ENCODE measurements around the gene CCL11.

CCL11 gene

GRCh38 chr17:34285286-34285792 lies at the start of gene CCL11:
Gene CCL11, plus strand, starts transcription at chr17:34285742. Its CDS starts 67 bp downstream, at chr17:34285809.
- DNase-seq, result no peak
- H3K4me1 ChIP-seq, result peaks cover 0 to 5% (median 0%) of the 10 kb centered on the region in 4 donors
- H3K9me3 ChIP-seq, result no peaks in the 10 kb centered on the region
- intact Hi-C loops (cut with DNase I; ENCODE audit: low total_unique reads), result no loop called here
- no peak within 1 kb of the TSS for H3K4me3 ChIP-seq
- H3K27ac ChIP-seq, result no peak within 1 kb of the TSS
- TF ChIP-seq CTCF (IDR thresholded peaks at IDR 0.05), result no peak
- no peaks in the 10 kb centered on the region for H3K27me3 ChIP-seq
- no peaks in the 10 kb centered on the region for H3K36me3 ChIP-seq

GRCh38 chr17:34236281-34236892 lies 49.2 kb upstream of the CCL11 start:
- DNase-seq, result no peak
- Histone ChIP-seq H3K9me3 (no peaks in the 10 kb centered on the region), H3K27me3 (no peaks in the 10 kb centered on the region), H3K4me1 (peaks cover 7 to 49% (median 27%) of the 10 kb centered on the region in 4 donors), H3K4me3 (no peak overlapping the region), H3K36me3 (no peaks in the 10 kb centered on the region), H3K27ac (peak overlapping the region in 1 of 2 donors; percentile 63)
- intact Hi-C loops (cut with DNase I; ENCODE audit: low total_unique reads), result loop anchor here (5.0 kb wide), 1 partner anchor 34 kb away; no protein-coding TSS in a partner anchor
- TF ChIP-seq CTCF (IDR thresholded peaks at IDR 0.05), result no peak

GRCh38 chr17:34237458-34237857 lies 48.1 kb upstream of the CCL11 start:
- no peak overlapping the region for H3K4me3 ChIP-seq
- H3K4me1 ChIP-seq, result peaks cover 7 to 49% (median 29%) of the 10 kb centered on the region in 4 donors
- intact Hi-C loops (cut with DNase I; ENCODE audit: low total_unique reads), result loop anchor here (5.0 kb wide), 1 partner anchor 35 kb away; no protein-coding TSS in a partner anchor
- no peak for DNase-seq
- H3K9me3 ChIP-seq, result no peaks in the 10 kb centered on the region
- TF ChIP-seq CTCF (IDR thresholded peaks at IDR 0.05), result no peak
- no peaks in the 10 kb centered on the region for H3K27me3 ChIP-seq
- no peak overlapping the region for H3K27ac ChIP-seq
- H3K36me3 ChIP-seq, result no peaks in the 10 kb centered on the region

GRCh38 chr17:34241062-34241461 lies 44.5 kb upstream of the CCL11 start:
- no peak overlapping the region for H3K4me3 ChIP-seq
- peak; percentile 68 to 76 for DNase-seq
- H3K27ac ChIP-seq, result no peak overlapping the region
- no peak for TF ChIP-seq CTCF (IDR thresholded peaks at IDR 0.05)
- peaks cover 0 to 28% (median 11%) of the 10 kb centered on the region in 4 donors for H3K4me1 ChIP-seq
- H3K36me3 ChIP-seq, result no peaks in the 10 kb centered on the region
- intact Hi-C loops (cut with DNase I; ENCODE audit: low total_unique reads), result no loop called here
- H3K27me3 ChIP-seq, result no peaks in the 10 kb centered on the region
- no peaks in the 10 kb centered on the region for H3K9me3 ChIP-seq

GRCh38 chr17:34242587-34243363 lies 42.8 kb upstream of the CCL11 start:
- Histone ChIP-seq H3K4me3 (no peak overlapping the region), H3K27me3 (no peaks in the 10 kb centered on the region), H3K9me3 (no peaks in the 10 kb centered on the region), H3K36me3 (no peaks in the 10 kb centered on the region), H3K4me1 (peaks cover 0 to 32% (median 16%) of the 10 kb centered on the region in 4 donors), H3K27ac (no peak overlapping the region)
- intact Hi-C loops (cut with DNase I; ENCODE audit: low total_unique reads), result no loop called here
- no peak for TF ChIP-seq CTCF (IDR thresholded peaks at IDR 0.05)
- no peak for DNase-seq

Data from tibial artery (tissue), 4 donors.